Neuronal stem cell (in vitro differentiated cells): ENCODE measurements around the gene MT4.
A peak's percentile ranks its signal among the peaks of the same experiment; 100 is the strongest.

Experiments
- DNase-seq: peaks from one replicate; pipeline ENCODE4 v3.0.0-alpha.2; 2013; ENCODE audit warnings: low spot score
- H2AFZ ChIP-seq: one replicate; pipeline ENCODE4 v1.6.1; 2013; ENCODE audit warnings: mild to moderate bottlenecking, low read length, inconsistent platforms
- H2AK5ac ChIP-seq: 2 replicates; pipeline ENCODE4 v1.6.1; 2013; ENCODE audit warnings: low read depth, mild to moderate bottlenecking, inconsistent platforms, low read length, moderate library complexity, mixed read lengths
- H2BK120ac ChIP-seq: 2 replicates; pipeline ENCODE4 v1.6.1; 2013; ENCODE audit warnings: low read depth, mild to moderate bottlenecking, inconsistent platforms, low read length, moderate library complexity, mixed read lengths
- H2BK12ac ChIP-seq: one replicate; pipeline ENCODE4 v1.6.1; 2013; ENCODE audit warnings: low read length, inconsistent platforms
- H2BK15ac ChIP-seq: 2 replicates; pipeline ENCODE4 v1.6.1; 2013; ENCODE audit warnings: mild to moderate bottlenecking, low read length, inconsistent platforms, mixed read lengths
- H2BK5ac ChIP-seq: one replicate; pipeline ENCODE4 v1.6.1; 2013; ENCODE audit warnings: inconsistent platforms, mild to moderate bottlenecking, low read length, moderate library complexity
- H3K14ac ChIP-seq: one replicate; pipeline ENCODE4 v1.6.1; 2013; ENCODE audit warnings: low read length, inconsistent platforms
- H3K18ac ChIP-seq: 2 replicates; pipeline ENCODE4 v1.6.1; 2013; ENCODE audit warnings: low read length, inconsistent platforms
- H3K23ac ChIP-seq: 2 replicates; pipeline ENCODE4 v1.6.1; 2013; ENCODE audit warnings: low read depth, mild to moderate bottlenecking, mixed read lengths, low read length, inconsistent platforms; ENCODE audit not compliant: poor library complexity
- H3K27ac ChIP-seq: replicated peaks from 3 replicates; pipeline ENCODE4 v1.5.1; 2013; ENCODE audit warnings: low read length, inconsistent platforms
- H3K27me3 ChIP-seq, 3 experiments: 2 replicates each; pipeline ENCODE4 v1.6.1; 2013; ENCODE audit warnings: low read length in 3 of 3, mild to moderate bottlenecking in 2 of 3, inconsistent platforms in 1 of 3, low read depth in 1 of 3, mixed read lengths in 1 of 3, moderate library complexity in 1 of 3; ENCODE audit not compliant: control insufficient read depth in 3 of 3, insufficient read depth in 3 of 3
- H3K36me3 ChIP-seq, 2 donors: replicated peaks in 1 of 2; 2 replicates each; pipeline ENCODE4 v1.6.1; 2013; ENCODE audit warnings: low read length in 2 of 2; ENCODE audit not compliant: control insufficient read depth in 2 of 2, insufficient read depth in 2 of 2
- H3K4ac ChIP-seq: 2 replicates; pipeline ENCODE4 v1.6.1; 2013; ENCODE audit warnings: inconsistent platforms, mild to moderate bottlenecking, low read length, moderate library complexity
- H3K4me1 ChIP-seq, 2 donors: 1 replicate in 1 of 2; 2 replicates in 1 of 2; pipeline ENCODE4 v1.6.1; 2013; ENCODE audit warnings: low read length in 2 of 2, low read depth in 1 of 2; ENCODE audit not compliant: control insufficient read depth in 2 of 2, insufficient read depth in 1 of 2
- H3K4me2 ChIP-seq: one replicate; pipeline ENCODE4 v1.6.1; 2013; ENCODE audit warnings: mild to moderate bottlenecking, low read length, inconsistent platforms; ENCODE audit not compliant: insufficient read depth, poor library complexity, severe bottlenecking
- H3K4me3 ChIP-seq, 2 donors: 2 replicates each; pipeline ENCODE4 v1.5.1; 2013; ENCODE audit warnings: low read length in 2 of 2, mild to moderate bottlenecking in 2 of 2, inconsistent platforms in 1 of 2, moderate library complexity in 1 of 2
- H3K79me1 ChIP-seq: one replicate; pipeline ENCODE4 v1.6.1; 2013; ENCODE audit warnings: low read depth, mild to moderate bottlenecking, inconsistent platforms, low read length, moderate library complexity
- H3K9ac ChIP-seq: one replicate; pipeline ENCODE4 v1.6.1; 2013; ENCODE audit warnings: mild to moderate bottlenecking, low read depth, low read length, inconsistent platforms; ENCODE audit not compliant: poor library complexity
- H3K9me3 ChIP-seq, 2 donors: replicated peaks in 1 of 2; 2 replicates each; pipeline versions ENCODE3 to v1.6.1; 2013; ENCODE audit warnings: low read length in 2 of 2, mild to moderate bottlenecking in 2 of 2, inconsistent platforms in 1 of 2, low read depth in 1 of 2, mixed read lengths in 1 of 2, moderate library complexity in 1 of 2; ENCODE audit not compliant: control insufficient read depth in 2 of 2, insufficient read depth in 1 of 2
- H4K8ac ChIP-seq: one replicate; pipeline ENCODE4 v1.6.1; 2013; ENCODE audit warnings: low read depth, mild to moderate bottlenecking, inconsistent platforms, low read length, moderate library complexity
- H4K91ac ChIP-seq: one replicate; pipeline ENCODE4 v1.6.1; 2013; ENCODE audit warnings: low read length, low read depth, mild to moderate bottlenecking, inconsistent platforms; ENCODE audit not compliant: poor library complexity
- WGBS, 2 donors: extraction: QIAGEN DNeasy Blood & Tissue Kit; methylation state at CpG; one replicate each; pipeline ENCODE4 v1.1.7; 2013; ENCODE audit warnings: missing lambda C conversion rate in 2 of 2, mixed read lengths in 1 of 2; ENCODE audit not compliant: insufficient read length in 2 of 2, insufficient replicate concordance in 1 of 2; ENCODE audit errors: extremely low coverage in 2 of 2; 5-methylcytosine and 5-hydroxymethylcytosine counted together

Gene MT4

DNA sequence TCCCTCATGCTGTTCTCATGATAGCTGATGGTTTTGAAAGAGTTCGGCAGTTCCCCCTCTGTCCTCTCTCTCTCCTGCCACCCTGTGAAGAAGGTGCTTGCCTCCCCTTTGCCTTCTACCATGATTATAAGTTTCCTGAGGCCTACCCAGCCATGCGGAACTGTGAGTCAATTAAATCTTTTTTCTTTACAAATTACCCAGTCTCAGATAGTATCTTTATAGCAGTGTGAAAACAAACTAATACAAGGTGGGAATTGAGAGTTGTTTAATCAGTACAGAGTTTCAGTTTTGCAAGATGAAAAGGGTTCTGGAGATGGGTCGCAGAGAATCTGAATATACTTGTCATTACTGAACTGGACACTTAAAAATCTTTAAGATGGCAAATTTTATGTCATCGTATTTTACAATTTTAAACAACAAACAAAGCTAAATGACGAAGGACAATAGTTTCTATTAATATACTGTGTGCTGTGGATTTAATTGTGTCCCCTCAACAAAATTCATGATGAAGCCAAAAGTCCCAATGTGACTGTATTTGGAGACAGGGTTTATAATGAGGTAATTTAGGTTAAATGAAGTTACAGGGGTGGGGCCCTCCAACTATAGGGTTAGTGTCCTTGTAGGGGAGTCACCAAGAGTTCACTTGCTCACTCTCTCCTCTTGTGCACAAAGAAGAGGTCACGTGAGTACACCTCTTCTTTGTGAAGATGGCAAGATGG, 28.9 kb downstream of the MT4 start:
- peaks cover 0 to 6% of the 10 kb centered on the region in 2 donors for H3K4me1 ChIP-seq
- H3K14ac ChIP-seq = no peak overlapping the region
- no peak overlapping the region for H2BK120ac ChIP-seq
- H3K27ac ChIP-seq = no peak overlapping the region
- no peak overlapping the region for H2BK5ac ChIP-seq
- no peaks in the 10 kb centered on the region for H3K79me1 ChIP-seq
- no peak overlapping the region for H3K4me2 ChIP-seq
- peaks cover 8 to 44% (median 31%) of the 10 kb centered on the region in 3 experiments for H3K27me3 ChIP-seq
- no peak overlapping the region for H3K4ac ChIP-seq
- H2BK12ac ChIP-seq = no peak overlapping the region
- H4K91ac ChIP-seq = no peak overlapping the region
- no peak overlapping the region for H3K9ac ChIP-seq
- H4K8ac ChIP-seq = no peak overlapping the region
- no peak overlapping the region for H3K18ac ChIP-seq
- peaks cover 0 to 2% of the 10 kb centered on the region in 2 donors for H3K9me3 ChIP-seq
- H3K4me3 ChIP-seq = no peak overlapping the region
- no peak for DNase-seq
- no peak overlapping the region for H2AFZ ChIP-seq
- no CpG with 5 or more reads among the region's 6 CpGs for WGBS, 2 donors
- H3K23ac ChIP-seq = no peak overlapping the region
- H2AK5ac ChIP-seq = no peak overlapping the region
- no peak overlapping the region for H2BK15ac ChIP-seq
- H3K36me3 ChIP-seq = no peaks in the 10 kb centered on the region

- Histone ChIP-seq H3K4ac (no peak overlapping the region), H2BK5ac (no peak overlapping the region), H2BK12ac (no peak overlapping the region), H4K91ac (no peak overlapping the region), H3K36me3 (no peaks in the 10 kb centered on the region), H2BK15ac (no peak overlapping the region), H3K27ac (no peak overlapping the region), H2BK120ac (no peak overlapping the region), H3K9ac (no peak overlapping the region), H3K4me2 (no peak overlapping the region), H3K14ac (no peak overlapping the region), H3K27me3 (peaks cover 4 to 39% (median 26%) of the 10 kb centered on the region in 3 experiments), H2AFZ (no peak overlapping the region), H3K4me3 (no peak overlapping the region), H3K9me3 (peaks cover 0 to 2% of the 10 kb centered on the region in 2 donors), H3K23ac (no peak overlapping the region), H3K4me1 (peaks cover 0 to 2% of the 10 kb centered on the region in 2 donors), H4K8ac (no peak overlapping the region), H2AK5ac (no peak overlapping the region), H3K18ac (no peak overlapping the region), H3K79me1 (no peaks in the 10 kb centered on the region)
- WGBS, 2 donors = no CpG with 5 or more reads among the region's 5 CpGs
- DNase-seq = no peak
These were observed 29.4 kb downstream of the MT4 start for GRCh38 chr16:56594292-56594619.

DNA sequence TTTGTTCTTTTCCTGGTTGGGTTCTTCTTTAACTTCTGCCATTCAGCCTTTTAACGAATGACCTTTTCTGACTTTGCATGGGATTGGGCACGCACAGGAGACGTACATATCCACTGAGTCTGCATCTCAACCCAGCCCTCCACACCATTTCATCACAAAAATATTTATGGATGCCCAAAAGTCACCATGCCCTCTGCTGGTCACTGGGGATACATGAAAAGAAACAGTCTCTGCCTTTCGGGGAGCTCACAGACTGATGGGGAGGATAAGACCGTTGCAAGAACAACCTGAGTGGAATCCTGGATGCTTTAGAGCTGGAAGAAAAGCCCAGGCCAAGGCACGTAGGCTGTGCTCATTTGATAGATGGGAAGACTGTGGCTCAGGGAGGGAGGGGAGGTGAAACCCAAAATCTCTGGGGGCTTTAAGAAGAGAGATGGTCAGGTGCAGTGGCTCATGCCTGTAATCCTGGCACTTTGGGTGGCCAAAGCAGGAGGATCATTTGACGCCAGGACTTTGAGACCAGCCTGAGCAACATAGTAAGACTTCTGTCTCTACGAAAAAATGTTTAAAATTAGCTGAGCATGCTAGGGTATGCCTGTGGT, 35.6 kb downstream of the MT4 start:
- WGBS, 2 donors = no CpG with 5 or more reads among the region's 8 CpGs
- Histone ChIP-seq H3K14ac (no peak overlapping the region), H3K27me3 (peaks cover 0 to 18% (median 0%) of the 10 kb centered on the region in 3 experiments), H3K23ac (no peak overlapping the region), H2AK5ac (no peak overlapping the region), H4K91ac (no peak overlapping the region), H3K9me3 (no peaks in the 10 kb centered on the region), H2BK15ac (no peak overlapping the region), H3K18ac (no peak overlapping the region), H3K4me2 (no peak overlapping the region), H4K8ac (no peak overlapping the region), H3K4me3 (no peak overlapping the region), H3K27ac (no peak overlapping the region), H3K79me1 (no peaks in the 10 kb centered on the region), H2BK120ac (no peak overlapping the region), H3K36me3 (no peaks in the 10 kb centered on the region), H3K4ac (no peak overlapping the region), H2BK5ac (no peak overlapping the region), H3K9ac (no peak overlapping the region), H2AFZ (no peak overlapping the region), H2BK12ac (no peak overlapping the region), H3K4me1 (no peaks in the 10 kb centered on the region)
- no peak for DNase-seq

DNA sequence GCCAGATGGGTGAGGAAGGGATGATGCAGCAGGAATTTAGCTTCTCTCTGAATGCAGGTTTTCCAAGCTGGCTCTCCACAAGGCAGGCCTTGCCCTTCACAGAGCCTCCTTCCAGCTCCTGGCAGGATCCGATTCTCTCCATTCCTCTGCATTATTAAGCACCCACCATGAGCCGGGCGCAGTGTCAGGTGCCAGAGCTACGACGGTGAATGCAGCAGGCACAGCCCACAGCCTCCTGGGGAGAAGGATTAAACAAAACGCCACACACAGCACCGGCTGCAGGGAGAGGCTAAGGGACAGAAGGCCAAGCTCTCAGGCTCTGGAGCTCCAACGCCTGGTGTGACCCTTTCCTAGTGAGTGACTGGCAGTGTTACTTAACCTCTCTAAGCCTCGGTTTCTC, 36.5 kb downstream of the MT4 start:
- Histone ChIP-seq H2BK120ac (no peak overlapping the region), H4K91ac (no peak overlapping the region), H3K23ac (no peak overlapping the region), H2AK5ac (no peak overlapping the region), H3K18ac (no peak overlapping the region), H3K4me2 (no peak overlapping the region), H3K14ac (no peak overlapping the region), H2AFZ (peak overlapping the region; percentile 45), H2BK5ac (no peak overlapping the region), H3K9ac (no peak overlapping the region), H3K79me1 (no peaks in the 10 kb centered on the region), H4K8ac (no peak overlapping the region), H3K27ac (no peak overlapping the region), H2BK15ac (no peak overlapping the region), H3K4ac (no peak overlapping the region), H3K36me3 (no peaks in the 10 kb centered on the region), H2BK12ac (no peak overlapping the region), H3K4me1 (no peaks in the 10 kb centered on the region), H3K4me3 (no peak overlapping the region), H3K9me3 (no peaks in the 10 kb centered on the region), H3K27me3 (peaks cover 0 to 22% (median 0%) of the 10 kb centered on the region in 3 experiments)
- DNase-seq = no peak
- no CpG with 5 or more reads among the region's 9 CpGs for WGBS, 2 donors
